Keratinocyte (primary cell): Measurements from ENCODE around the gene FNDC3B.

Experiments used
- EZH2 ChIP-seq: IDR thresholded peaks from one replicate; pipeline ENCODE4 v1.6.1; 2012; ENCODE audit warnings: inconsistent platforms, mild to moderate bottlenecking, low read length, moderate library complexity
- TF ChIP-seq, protein P1 (sequence below), 3 experiments: IDR thresholded peaks in 1 of 3; conservative IDR thresholded peaks in 1 of 3; optimal IDR thresholded peaks in 1 of 3; 2 replicates in 2 of 3; 3 replicates in 1 of 3; pipeline versions ENCODE3 to v1.5.1; 2011; ENCODE audit warnings: low read length in 3 of 3, mild to moderate bottlenecking in 3 of 3, moderate library complexity in 2 of 3, control low read depth in 1 of 3, inconsistent platforms in 1 of 3; ENCODE audit not compliant: insufficient read depth in 2 of 3; ENCODE audit errors: extremely low read depth in 1 of 3

DNA sequence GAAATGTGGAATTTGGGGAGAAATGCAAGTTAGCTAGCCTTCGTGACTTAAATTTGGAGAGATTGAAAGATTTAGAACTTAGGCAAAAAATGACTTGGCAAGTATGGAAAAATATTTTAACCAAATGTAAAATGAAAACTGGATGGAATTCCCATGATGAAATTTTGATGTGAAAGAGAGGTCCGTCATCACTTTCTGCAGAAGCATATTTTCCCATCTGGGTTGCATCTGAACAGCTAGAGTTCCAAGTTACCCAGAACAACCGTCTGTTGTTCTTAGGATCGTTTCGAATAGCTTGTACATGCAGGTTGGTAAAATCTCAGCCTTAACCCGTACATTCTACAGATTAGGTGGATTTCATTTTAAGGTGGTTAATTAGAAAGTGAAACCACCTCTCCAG, 272.6 kb downstream of the FNDC3B start:
- TF ChIP-seq EZH2 = no peak
- TF ChIP-seq, protein P1, sequence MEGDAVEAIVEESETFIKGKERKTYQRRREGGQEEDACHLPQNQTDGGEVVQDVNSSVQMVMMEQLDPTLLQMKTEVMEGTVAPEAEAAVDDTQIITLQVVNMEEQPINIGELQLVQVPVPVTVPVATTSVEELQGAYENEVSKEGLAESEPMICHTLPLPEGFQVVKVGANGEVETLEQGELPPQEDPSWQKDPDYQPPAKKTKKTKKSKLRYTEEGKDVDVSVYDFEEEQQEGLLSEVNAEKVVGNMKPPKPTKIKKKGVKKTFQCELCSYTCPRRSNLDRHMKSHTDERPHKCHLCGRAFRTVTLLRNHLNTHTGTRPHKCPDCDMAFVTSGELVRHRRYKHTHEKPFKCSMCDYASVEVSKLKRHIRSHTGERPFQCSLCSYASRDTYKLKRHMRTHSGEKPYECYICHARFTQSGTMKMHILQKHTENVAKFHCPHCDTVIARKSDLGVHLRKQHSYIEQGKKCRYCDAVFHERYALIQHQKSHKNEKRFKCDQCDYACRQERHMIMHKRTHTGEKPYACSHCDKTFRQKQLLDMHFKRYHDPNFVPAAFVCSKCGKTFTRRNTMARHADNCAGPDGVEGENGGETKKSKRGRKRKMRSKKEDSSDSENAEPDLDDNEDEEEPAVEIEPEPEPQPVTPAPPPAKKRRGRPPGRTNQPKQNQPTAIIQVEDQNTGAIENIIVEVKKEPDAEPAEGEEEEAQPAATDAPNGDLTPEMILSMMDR (optimal IDR thresholded peaks at IDR 0.05 in 1 of 3, IDR thresholded peaks at IDR 0.05 in 1 of 3, conservative IDR thresholded peaks at IDR 0.05 in 1 of 3; ENCODE audit: extremely low read depth in 1 of 3, insufficient read depth in 2 of 3, low read length in 3 of 3) = no peak
